ENCODE results near the gene SLC22A8.

DNA sequence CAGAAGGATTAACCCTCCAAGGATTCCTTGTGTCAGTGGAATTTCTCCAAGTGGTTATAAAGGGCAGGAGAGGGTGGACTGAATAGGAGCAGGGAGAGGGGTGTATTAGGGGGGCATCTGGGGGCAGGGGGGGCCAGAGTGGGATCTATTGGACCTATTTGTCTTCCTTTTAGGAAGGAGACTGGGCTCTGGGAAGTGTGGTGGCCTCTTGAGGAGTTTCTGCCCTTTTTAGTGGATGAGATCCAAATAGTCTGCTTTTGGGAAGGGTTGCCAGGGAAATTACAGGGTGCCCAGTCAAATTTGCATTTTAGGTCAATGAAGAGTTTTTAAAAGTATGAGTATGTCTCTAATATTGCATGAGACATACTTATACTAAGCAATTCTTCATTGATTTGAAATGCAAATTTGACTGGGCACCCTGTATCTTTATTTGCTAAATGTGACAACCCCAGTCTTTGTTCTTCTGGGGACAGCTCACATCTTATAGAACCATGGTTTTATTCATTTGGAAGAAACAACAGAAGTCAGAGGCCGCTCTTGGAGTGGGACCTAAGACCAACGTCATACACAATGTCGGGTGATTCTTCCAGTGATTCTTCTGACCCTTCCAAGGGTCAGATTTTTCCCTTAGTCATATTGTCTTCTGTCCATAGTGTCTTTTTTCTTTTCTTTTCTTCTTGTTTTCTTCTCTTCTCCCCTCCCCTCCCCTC, 30.4 kb downstream of the SLC22A8 start:
- TF ChIP-seq, protein P1, sequence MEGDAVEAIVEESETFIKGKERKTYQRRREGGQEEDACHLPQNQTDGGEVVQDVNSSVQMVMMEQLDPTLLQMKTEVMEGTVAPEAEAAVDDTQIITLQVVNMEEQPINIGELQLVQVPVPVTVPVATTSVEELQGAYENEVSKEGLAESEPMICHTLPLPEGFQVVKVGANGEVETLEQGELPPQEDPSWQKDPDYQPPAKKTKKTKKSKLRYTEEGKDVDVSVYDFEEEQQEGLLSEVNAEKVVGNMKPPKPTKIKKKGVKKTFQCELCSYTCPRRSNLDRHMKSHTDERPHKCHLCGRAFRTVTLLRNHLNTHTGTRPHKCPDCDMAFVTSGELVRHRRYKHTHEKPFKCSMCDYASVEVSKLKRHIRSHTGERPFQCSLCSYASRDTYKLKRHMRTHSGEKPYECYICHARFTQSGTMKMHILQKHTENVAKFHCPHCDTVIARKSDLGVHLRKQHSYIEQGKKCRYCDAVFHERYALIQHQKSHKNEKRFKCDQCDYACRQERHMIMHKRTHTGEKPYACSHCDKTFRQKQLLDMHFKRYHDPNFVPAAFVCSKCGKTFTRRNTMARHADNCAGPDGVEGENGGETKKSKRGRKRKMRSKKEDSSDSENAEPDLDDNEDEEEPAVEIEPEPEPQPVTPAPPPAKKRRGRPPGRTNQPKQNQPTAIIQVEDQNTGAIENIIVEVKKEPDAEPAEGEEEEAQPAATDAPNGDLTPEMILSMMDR (IDR thresholded peaks at IDR 0.05): no peak
- no peak for TF ChIP-seq POLR2A (IDR thresholded peaks at IDR 0.05)

Measured in esophagus squamous epithelium (tissue), 4 donors.